Retinal pigment epithelial cell (primary cell): Measurements from ENCODE around the gene ITPA.

Source experiments
- DNase-seq: peaks from one replicate; pipeline ENCODE4 v3.0.0-alpha.2; 2010; ENCODE audit warnings: low read depth
- H3K4me3 ChIP-seq: 2 replicates; pipeline ENCODE4 v1.5.1; 2011; ENCODE audit warnings: mild to moderate bottlenecking, low read length, control low read depth, moderate library complexity
- TF ChIP-seq, protein P1 (sequence below): conservative IDR thresholded peaks from 2 replicates; pipeline ENCODE4 v1.5.1; 2011; ENCODE audit warnings: low read depth, low read length, control low read depth, inconsistent platforms

Gene ITPA

DNA sequence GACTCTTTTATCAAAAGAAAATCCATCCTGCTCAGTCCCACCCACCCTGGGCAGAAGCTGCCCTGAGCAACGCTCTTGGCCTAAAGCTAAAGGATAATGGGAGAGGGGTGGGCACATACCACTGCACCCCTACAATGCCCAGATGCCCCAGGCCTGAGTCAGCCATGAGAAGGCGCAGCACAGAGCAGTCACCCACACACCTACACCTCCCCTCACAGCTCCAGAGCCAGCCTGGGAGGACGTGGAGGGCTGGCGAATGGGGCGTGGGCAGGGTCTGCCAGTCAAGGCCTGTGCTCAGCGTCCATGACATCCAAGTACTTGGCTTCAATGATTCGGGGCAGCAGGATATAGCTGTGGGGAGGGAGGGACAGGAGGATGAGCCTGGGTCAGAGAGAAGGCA, 18.2 kb downstream of the ITPA start:
- no peak overlapping the region for H3K4me3 ChIP-seq
- TF ChIP-seq, protein P1, sequence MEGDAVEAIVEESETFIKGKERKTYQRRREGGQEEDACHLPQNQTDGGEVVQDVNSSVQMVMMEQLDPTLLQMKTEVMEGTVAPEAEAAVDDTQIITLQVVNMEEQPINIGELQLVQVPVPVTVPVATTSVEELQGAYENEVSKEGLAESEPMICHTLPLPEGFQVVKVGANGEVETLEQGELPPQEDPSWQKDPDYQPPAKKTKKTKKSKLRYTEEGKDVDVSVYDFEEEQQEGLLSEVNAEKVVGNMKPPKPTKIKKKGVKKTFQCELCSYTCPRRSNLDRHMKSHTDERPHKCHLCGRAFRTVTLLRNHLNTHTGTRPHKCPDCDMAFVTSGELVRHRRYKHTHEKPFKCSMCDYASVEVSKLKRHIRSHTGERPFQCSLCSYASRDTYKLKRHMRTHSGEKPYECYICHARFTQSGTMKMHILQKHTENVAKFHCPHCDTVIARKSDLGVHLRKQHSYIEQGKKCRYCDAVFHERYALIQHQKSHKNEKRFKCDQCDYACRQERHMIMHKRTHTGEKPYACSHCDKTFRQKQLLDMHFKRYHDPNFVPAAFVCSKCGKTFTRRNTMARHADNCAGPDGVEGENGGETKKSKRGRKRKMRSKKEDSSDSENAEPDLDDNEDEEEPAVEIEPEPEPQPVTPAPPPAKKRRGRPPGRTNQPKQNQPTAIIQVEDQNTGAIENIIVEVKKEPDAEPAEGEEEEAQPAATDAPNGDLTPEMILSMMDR = no peak
- DNase-seq = no peak

DNA sequence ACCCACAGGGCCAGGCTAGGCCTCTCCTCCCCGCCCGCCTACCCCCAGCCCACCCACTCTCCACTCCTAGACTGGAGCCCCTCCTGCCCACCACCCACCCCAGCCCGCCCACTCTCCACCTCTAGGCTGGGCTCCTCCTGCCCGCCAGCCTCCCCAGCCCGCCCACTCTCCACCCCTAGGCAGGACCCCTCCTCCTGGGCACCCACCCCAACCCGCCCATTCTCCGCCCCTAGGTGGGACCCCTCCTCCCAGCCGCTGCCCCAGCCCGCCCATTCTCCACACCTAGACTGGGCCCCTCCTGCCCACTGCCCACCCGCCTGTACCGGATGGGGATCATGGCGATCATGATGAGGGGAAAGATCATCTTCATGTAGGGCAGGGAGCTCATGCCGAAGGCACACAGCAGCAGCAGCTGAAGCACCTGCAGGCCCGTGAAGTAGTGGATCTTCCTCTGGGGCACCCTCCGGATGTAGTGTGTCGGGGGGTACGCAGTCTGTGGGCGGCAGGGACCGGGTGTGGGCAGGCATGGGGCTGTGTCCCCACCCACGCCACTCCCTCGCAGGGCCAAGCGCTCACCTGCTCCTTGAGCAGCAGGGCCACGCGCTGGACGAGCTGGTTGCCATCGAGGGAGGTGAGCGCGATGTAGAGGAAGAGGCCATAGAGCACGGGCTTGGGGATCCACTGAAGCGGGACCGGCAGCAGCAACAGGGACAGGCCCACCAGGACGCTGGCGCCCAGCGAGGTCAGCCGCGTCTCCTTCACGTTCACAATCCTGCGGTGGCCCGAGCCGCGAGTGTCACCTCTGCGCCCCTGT, 18.8 kb downstream of the ITPA start:
- TF ChIP-seq, protein P1 = no peak
- no peak overlapping the region for H3K4me3 ChIP-seq
- DNase-seq = no peak

DNA sequence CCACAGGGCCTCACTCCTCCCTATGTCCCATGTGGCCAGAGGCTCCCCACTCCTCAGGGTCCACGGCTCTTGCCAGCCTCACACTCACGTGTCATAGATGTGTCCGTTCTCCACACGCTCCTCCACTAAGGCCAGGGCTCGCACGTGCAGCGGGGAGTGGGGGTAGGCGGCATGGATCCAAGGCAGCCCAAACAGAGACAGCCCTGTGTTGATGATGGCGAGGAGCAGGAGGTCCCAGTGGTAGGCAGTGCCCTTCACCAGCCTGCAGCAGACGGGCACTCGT, 19.4 kb downstream of the ITPA start:
- no peak for DNase-seq
- H3K4me3 ChIP-seq = no peak overlapping the region
- TF ChIP-seq, protein P1 = no peak

DNA sequence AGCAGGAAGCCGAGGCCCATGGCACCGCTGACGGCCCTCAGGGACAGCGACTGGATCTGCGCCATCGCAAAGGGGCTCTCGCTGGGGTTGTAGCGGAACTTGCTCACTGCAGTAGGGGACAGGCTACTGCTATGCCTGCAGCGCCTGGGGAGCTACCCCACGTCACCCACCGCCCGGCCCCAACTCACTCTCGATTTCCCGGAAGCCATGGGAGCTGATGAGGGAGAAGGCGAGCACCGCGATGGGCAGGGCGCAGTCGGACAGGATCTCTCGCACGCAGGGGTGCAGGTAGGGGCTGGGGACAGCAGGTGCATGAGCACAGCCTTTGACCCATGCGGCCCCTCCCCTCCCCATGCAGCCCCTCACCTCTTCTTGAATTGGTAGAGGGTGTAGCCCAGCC, 19.9 kb downstream of the ITPA start:
- TF ChIP-seq, protein P1 = no peak
- no peak for DNase-seq
- no peak overlapping the region for H3K4me3 ChIP-seq

DNA sequence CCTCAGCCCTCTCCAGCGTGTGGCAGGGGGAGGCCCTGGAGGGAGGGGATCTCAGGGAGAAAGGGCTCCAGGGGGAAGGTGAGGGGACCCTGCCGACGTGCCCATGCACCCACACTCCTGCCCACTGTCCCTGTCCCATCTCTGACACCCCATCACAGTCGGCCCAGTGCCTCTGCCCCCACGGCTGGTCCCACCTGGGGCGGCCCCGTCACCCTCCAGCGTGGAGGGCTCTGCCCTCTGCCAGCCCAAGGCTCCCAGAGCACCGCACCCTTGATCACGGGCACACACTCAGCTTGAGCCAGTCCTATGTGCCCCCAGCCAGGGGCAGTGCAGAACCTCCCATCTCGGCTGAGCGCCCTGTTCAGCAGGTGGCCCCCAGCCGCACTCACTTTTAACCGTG, 20.5 kb downstream of the ITPA start:
- TF ChIP-seq, protein P1 = no peak
- no peak for DNase-seq
- no peak overlapping the region for H3K4me3 ChIP-seq

DNA sequence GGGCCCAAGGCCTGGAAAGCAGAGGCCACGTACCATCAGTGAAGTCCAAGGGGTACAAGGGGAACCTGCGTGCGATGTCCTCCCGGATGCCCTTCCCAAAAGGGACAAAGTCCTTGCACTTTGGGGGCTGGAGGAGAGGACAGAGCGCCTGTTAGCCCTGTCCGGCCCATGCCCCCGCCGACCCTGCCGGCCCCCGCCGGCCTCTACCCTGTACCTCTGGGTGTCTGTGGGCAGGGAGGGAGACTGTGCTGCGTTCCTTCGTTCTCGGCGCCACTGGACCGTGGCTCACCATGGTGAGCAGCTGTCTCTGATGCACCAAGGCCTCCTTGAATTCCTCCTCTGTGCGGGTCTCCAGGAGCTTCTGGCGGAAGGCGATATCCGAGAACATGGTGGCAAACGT, 21.8 kb downstream of the ITPA start:
- H3K4me3 ChIP-seq = no peak overlapping the region
- TF ChIP-seq, protein P1 = no peak
- no peak for DNase-seq

DNA sequence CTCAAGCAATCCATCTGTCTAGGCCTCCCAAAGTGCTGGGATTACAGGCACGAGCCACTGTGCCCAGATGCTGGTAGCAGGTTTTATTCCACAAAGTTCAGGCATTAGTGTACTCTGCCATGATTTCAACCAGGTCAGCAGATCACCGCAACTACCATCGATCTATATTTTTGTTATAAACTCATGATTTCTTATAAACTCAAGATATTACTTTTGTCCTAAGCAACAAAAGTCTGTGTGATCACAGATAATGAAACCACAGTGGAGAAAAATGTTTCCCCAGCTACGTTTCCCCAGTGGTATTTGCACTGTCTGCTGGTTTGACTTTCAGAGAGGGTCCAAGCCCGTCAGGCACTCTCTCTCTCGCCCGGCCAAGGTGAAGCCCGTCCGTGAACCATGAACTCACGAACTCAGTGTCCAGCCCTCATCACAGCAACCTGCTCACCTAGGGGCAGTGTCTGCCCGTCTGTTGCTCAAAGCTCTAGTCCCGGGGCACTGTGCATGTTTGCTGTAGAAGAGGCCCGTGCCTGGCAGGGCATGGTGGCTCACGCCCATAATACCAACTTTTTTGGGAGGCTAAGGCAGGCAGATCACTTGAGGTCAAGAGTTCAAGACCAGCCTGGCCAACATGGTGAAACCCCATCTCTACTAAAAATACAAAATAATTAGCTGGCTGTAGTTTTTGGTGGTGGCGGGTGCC, 22.7 kb downstream of the ITPA start:
- TF ChIP-seq, protein P1 = no peak
- DNase-seq = no peak
- no peak overlapping the region for H3K4me3 ChIP-seq
